ENCODE measurements around the gene B4GALT5.

DNA sequence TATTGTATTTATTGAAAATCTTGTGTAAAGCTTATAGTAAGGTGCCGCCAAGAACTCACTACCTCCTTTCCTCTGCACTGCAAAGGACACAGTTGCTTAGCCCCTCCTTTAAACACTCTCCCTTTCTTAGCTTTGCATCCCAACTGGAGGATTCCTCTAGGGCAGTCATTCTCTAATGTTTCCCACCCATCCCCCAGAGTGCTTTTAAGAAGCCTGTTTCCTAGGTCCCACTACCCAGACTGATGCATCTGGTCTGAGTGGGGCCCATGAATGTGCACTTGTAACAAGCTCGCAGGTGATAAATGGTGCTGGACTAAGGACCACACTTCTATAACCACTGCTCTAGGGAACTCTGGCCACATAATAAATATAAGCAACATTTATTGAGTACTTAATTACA lies 55.2 kb downstream of the B4GALT5 start:
- TF ChIP-seq CTCF (optimal IDR thresholded peaks at IDR 0.05 in 1 of 3, IDR thresholded peaks at IDR 0.05 in 1 of 3, conservative IDR thresholded peaks at IDR 0.05 in 1 of 3; ENCODE audit: extremely low read depth in 1 of 3, insufficient read depth in 2 of 3, low read length in 3 of 3) = no peak
- TF ChIP-seq EZH2 (IDR thresholded peaks at IDR 0.05; ENCODE audit: low read length) = no peak
